GM12891 (cell line): ENCODE measurements around the gene SLC24A3.

Experiments
- POLR2A ChIP-seq: IDR thresholded peaks from 2 replicates; pipeline ENCODE4 v1.6.1; 2011; ENCODE audit warnings: low read depth, low read length, control low read depth
- SPI1 ChIP-seq: IDR thresholded peaks from 2 replicates; pipeline ENCODE4 v1.6.1; 2011; ENCODE audit warnings: low read depth, low read length, control low read depth

GRCh38 chr20:19223640-19224039, 11.2 kb downstream of the SLC24A3 start:
- no peak for TF ChIP-seq POLR2A
- TF ChIP-seq SPI1 = no peak
